ENCODE measurements around the gene RAB8B.

- TF ChIP-seq CTCF (IDR thresholded peaks at IDR 0.05) (no peak), POLR2A (IDR thresholded peaks at IDR 0.05) (no peak)
Observed at GRCh38 chr15:63312286-63312685, 122.9 kb downstream of the RAB8B start.
